GM21529 (cell line): ENCODE results near the gene TRMT10B.

ENCODE experiments used
- ATAC-seq: cut with Tn5 transposase; IDR thresholded peaks from one replicate; pipeline ENCODE4 v1.9.1; 2021; ENCODE audit not compliant: unreplicated experiment

The TRMT10B gene, protein sequence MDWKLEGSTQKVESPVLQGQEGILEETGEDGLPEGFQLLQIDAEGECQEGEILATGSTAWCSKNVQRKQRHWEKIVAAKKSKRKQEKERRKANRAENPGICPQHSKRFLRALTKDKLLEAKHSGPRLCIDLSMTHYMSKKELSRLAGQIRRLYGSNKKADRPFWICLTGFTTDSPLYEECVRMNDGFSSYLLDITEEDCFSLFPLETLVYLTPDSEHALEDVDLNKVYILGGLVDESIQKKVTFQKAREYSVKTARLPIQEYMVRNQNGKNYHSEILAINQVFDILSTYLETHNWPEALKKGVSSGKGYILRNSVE

DNA sequence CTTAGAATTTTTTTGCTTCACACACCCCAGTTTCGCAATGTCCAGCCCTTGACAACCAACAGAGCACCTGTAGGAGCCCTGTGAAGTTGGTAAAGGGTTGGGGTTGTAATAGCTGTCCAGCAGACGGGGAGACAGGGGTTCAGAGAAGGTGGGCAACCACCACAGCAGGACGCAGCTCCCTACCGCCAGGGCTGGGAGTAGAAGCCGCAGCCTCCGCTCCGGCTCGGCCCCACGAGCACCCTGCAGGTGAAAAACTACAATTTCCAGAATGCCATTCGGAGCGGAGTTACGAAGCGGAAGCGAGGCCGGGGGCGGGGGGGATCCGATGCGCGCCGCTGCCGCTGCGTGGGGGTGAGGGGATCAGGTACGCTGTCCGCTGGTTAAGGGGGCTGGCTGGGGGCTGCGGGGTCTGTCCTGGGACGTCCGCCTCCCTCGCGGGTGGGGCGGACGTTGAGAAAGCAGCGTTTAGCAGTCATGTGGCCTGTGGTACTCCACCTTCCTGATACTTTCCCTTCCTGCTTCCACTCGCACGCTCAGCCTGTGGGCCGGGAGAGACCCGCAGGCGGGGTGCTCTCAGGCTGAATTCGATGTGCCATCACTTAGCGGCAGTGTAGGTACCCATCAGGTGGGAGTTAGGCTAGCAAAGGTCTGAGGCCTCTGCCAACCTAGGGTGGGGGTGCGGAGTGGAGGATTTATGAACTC lies at the start of gene TRMT10B:
Gene TRMT10B (plus strand): TSS at position 317 of the 702 bp plus-strand sequence. CDS start 8,127 bp downstream, outside the sequence.
- peak; percentile 85 for ATAC-seq

DNA sequence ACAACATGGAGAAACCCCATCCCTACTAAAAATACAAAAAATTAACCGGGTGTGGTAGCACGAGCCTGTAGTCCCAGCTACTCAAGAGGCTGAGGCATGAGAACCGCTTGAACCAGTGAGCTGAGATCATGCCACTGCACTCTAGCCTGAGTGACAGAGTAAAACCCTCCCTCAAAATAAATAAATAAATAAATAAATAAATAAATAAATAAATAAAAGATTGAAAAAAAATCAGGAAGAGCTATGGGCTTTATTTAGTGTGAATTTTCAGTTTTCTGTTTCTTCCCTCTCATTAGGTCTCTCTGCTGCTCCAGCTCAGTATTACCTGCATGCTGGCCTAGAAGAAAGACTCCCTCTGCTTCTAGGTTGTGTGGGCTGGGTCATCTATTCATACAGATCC lies 47.8 kb upstream of the TRMT10B start:
- no peak for ATAC-seq

DNA sequence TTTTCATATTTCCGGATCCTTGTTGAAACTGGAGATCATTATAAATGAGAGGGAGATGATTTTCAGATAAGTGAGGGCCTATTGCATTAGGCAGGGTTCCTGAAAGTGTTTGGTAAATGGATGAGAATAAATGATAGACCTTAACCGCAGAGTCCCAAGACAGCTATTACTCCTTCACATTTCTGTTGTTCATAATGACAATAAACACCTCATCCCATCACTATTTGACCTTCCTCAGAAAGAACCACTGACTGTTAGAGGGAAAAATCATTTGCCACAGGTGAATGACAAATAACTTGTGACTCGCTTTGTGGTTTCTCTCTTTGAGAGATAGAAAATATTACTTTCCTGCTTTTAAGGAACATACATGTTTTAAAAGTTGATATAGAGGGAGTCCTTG lies 47.3 kb upstream of the TRMT10B start:
- no peak for ATAC-seq

DNA sequence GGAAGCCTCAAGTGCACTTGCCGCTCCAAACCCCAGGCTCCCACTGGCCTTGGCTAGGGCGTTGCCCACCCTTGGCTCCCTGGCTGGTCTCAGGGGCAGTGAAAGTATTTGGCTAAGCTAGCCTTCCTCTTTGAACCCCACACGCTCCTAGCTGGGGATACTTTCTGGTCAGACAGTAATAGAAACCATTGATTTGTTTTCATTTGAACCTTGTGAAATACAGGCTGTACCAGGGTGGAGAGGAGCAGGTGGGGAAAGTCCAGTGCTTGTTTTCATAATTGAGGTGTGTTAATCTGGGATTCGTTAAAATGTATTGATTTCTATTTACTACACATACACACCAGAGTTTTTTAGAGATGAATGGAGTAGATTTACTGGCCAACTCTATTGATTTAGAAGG lies 45.9 kb upstream of the TRMT10B start:
- no peak for ATAC-seq

DNA sequence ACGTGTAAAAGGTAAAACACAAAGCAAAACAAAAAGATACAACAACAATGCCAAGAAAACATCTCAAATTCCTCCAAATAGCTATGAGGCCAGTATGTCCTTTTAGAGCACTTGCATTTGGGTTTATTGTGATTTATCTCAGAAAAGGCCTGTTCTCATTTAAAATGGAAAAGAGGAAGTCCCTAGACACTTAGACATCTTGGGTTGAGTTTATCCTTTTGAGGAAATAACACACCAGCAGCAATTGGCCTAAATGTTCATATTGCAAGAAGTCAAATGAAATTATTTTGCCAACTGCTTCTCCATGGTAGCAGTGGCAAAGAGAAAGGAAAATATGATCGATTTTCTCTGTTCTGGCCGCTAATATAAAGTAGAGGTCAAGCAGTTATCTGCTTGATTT lies 43.6 kb upstream of the TRMT10B start:
- ATAC-seq: no peak

DNA sequence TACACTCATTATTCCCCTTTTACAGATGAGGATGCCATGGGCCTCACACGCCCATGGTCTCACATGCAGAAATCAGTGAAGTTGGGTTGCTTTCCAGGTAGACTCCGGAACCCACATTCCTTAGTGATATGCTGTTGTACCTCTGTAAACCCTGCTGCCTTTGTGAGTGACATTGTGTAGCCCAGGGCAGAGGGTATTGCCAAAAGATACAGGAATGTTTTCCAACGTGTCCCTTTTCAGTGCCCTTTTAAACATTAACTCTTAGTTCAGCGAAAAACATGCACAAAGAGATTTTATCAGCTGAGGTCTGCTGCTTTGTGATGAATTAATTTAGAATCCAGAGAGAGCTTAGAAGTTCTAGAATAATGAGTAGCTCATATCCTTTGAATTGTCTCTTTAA lies 38.3 kb upstream of the TRMT10B start:
- ATAC-seq: no peak

DNA sequence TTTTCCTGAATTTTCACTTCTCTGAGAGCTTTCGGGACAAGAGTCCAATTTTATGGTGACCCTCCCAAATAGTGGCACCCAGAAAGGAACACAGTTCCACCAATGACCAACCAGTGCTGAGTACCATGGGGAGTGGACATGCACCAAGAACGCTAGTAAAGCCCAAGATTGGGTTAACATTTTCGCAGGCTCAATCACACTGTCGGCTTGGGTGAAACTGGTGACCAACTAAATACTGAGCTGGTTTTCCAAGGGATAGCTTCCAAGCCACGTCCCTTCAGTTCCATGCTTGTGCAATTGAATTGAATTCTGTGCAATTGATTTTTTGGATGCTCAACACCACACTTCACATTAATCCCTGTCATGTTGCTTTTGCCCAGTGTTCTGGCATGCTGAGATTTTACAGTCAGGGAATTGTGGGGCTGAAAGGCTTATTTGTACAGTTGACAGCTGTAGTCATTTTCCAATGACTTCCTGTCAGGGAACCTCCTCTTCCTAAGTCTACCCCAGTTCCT lies 37.6 kb upstream of the TRMT10B start:
- no peak for ATAC-seq

DNA sequence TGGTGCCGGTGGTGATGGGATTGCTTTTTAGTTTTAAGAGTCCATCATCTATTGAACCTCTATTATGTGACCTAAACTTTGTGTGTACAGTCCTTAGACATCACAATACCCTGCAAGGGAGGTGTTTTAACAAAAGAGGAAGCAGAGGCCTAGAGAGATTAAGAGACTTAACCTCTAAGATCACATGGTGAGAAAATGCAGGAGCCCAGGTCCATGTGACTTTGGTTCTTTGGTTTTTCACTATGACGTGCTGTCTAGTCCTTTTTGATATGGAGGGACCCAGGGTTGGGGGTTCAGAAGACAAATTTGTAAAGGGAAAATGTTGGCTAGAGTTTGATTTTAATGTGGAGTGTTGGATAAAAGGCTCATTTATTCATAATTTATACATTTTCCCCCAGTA lies 34.1 kb upstream of the TRMT10B start:
- ATAC-seq: no peak

DNA sequence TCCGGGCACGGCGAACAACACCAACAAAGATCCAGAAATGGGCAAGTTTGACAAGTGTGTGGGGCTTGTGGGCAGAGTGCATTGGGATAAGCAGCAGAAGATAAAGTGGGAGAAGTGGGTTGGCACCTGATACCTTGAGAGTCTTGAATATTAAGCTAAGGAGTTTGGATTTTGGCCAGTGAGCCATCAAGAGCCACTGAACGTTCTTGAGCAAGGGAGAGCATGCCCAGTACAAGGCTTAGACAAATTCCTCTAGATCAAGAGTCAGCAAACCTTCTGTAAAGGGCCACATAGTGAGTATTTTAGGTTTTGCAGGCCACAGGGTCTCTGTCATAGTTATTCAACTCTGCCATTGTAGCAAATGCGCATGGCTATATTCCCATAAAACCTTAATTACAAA lies 26.6 kb upstream of the TRMT10B start:
- no peak for ATAC-seq

DNA sequence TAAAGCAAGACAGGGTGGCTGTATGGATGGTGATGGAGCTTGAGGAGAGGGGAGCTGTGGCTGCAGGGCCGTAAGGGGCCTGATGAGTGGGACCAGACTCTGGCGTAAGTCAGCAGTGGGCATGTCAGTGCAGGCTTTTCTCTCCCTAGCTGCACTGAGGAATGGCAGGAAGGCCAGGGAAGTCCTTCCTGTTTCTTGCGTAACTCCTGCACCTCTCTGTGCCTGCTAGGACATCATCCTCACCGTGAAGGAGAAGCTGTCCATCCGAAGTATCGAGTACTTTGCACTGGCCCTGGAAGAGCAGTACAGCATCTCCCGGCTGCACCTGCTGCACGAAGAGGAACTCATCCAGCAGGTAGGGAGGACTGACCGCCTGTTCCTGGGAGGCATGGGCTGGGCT lies 24.1 kb upstream of the TRMT10B start:
- no peak for ATAC-seq

DNA sequence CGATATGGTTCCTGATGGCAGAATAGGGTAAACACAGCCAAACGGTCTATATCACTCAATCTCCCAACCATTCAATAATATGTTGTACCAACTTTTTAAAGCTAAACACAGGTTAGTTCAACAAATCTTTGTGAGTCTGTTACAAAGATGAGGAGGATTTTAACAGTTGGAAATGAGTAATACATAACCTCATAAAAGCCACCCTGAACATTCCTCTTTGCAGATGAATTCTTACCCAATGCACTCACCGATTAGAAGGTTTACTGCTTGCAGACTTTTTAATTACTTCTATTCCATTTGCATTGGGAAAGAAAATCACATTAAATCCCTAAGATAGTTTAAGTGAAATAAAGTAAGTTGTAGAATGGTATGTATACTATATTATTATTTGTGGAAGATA lies 23.3 kb upstream of the TRMT10B start:
- ATAC-seq: no peak

DNA sequence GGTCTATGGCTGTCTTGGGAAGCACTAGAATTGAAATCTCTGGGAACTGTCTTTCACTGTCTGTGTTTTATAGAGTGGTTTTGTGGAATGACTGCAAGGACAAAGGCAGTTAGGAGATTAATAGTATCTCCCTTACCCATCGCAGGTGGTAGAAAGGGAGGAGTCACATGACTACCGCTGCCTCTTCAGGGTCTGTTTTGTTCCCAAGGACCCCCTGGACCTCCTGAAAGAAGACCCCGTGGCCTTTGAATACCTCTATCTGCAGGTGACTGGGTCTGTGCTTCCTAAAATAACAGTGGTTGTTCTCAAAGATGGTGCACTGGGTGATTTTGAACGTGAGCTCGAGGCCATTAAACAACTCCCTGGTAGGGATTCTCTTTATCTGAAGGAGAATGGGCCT lies 22.8 kb upstream of the TRMT10B start:
- ATAC-seq: no peak

DNA sequence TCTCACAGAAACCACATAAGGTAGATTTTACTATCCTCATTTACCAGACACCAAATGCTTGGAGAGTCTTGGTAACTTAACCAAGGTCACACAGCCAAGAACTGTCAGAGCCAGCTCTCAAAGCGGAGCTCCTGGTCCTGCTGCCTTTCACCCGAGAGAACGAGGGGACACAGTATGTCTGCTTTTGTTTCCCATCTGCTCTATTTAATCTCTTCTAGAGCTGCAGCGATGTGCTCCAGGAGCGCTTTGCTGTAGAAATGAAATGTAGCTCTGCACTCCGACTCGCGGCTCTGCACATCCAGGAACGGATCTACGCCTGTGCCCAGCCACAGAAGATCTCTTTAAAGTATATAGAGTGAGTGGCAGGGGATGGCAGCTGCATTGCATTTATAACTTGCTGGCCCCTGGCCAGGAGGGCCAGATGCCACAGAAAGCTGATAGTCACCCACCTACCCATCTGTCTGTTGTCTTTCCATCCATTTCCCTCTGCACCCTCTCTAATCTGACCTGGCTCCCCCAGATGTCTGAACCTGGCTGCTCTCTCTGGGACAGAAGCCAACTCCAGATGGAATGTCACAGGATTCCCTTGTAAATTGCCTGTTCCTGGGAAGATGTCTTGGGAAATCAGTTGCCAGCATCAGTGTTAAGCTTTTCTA lies 21.4 kb upstream of the TRMT10B start:
- ATAC-seq: no peak

DNA sequence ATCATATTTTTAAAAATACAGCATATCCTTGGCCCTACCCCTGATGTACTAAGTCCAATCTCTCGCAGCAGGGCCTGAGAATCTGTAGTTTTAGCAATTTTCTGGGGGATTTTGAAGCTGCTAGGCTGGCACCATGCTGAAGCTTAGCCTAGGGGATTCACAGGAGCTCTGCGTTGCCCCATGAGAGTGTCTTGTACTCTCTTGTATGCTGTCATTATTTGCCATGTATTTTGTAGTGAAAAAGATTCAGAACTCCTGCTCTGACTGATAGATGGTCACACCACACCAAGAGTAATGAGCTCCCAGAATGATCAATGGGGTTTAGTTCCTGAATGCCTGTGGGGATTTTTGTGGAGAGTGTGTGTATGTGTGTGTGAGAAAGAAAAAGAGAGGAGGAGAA lies 20.7 kb upstream of the TRMT10B start:
- ATAC-seq: no peak

DNA sequence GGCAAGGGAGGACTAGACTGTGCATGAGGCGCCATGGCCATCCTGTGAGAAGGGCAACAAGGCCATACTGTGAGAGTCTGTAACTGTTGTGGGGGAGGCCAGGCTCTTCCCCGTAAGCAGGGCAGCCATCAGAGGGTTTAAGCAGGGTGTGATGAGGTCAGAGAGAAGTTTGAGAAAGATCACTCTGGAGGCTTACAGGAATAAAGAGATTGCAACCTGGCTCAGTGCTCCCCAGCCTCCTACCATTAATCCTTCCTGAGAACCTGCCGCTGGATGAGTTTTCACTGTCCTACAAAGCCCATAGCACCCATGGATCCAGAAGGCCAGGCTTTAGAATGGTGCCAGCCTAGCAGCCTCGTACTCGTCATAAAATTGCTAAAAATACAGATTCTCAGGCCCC lies 14.4 kb upstream of the TRMT10B start:
- no peak for ATAC-seq

DNA sequence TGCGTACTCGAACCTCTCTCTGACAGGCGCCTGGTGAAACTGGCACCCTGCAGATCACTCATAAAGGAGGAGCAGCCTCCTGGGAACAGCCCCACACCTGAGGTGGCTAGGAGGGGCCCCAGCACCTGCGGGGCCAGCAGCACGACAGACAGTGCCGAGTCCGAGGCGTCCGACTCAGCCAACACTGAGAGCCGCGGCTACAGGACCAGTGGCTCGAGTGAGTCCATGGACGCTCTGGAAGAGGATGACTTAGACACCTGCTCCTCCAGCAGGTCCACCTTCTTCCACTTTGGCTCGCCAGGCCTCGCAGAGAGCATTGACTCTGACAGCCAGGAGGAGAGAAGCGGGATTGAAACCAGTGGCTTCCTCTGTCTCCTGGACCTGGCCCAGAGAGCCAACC lies 13.5 kb upstream of the TRMT10B start:
- ATAC-seq: no peak

DNA sequence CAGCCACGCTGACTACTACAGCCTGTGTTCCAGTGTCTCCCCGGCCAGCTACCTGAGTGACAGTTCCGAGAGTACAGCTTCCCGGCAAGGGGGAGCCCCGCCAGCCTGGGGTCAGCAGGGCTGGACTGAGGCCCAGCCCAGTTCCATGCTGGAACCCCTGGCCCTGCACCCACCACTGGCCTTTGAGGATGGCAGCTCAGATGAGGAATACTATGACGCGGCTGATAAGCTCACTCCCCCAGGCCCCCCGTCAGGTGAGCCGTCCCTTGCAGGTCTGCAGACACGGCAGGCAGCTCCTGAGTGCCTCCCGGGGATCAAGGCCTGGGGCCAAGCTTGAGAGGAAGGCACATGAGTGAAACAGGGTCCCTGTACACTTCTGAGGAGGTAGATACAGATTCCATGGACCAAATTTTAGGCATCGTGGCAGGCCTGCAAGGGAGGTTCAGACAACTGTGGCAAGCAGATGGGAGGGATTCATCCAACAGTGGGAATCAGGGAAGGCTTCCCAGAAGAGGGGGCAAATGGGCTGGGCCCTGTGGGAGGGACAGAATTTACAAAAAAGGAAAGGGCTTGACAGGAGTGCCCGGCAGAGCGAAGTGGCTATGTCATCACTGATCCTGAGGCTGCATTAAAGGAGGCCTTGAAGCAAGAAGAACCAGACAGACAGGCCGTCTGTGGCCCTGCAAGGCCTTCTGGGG lies 12.8 kb upstream of the TRMT10B start:
- no peak for ATAC-seq

DNA sequence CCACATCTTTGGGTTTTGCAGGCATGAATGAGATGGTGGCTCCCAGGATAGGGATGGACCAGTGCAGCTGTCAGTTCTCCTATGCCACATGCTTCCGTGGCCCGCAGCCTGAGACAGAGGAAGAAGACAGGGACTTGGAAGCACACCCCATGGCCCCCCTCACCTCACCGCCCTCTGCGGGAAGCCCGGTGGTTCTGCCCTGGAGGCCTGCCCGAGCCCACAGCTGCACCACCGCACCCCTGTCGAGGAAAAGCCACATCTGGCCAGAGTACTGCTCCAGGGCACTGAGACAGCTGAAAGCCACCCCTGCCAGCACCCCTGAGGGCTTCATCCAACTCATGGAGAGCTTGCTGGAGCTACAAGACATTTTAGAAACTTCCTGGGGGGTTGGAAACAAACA lies 7.6 kb upstream of the TRMT10B start:
- ATAC-seq: no peak

DNA sequence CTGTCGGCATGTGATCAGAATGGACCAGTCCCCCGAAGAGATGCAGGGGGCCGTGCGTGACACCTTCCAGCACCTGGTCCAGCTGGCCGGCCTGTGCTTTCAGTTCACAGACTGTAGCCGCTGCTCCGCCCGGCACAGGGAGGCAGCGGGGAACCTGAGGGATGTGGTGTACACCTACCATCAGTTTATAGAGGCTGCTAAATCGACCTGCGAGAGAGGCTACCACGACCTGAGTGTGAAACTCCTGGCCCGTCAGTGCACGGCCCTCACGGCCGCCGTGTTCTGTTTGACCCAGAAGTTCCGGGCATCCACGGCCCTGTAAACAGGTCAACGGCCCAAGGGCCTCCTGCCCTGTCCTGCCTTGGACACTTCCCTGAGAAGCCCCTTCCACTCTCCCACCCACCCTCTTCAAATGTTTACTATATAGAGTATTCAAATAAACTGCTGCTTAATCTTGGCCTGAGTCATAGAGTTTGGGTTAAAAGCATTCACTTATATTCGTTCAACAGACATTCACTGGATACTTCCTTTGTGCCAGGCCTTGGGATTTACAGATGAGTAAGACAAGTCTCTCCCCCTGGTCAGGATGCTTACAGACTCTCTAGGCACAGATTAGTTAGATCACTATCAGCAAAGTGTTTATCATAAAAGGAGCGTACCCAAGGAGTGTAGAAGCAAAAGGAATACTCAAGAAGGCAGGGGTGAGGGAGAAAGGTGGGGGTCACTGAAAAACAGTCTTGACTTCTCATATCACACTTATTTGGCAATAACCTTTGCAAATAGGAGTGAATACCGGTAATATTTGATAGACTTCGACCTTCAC lies 6.9 kb upstream of the TRMT10B start:
- no peak for ATAC-seq

DNA sequence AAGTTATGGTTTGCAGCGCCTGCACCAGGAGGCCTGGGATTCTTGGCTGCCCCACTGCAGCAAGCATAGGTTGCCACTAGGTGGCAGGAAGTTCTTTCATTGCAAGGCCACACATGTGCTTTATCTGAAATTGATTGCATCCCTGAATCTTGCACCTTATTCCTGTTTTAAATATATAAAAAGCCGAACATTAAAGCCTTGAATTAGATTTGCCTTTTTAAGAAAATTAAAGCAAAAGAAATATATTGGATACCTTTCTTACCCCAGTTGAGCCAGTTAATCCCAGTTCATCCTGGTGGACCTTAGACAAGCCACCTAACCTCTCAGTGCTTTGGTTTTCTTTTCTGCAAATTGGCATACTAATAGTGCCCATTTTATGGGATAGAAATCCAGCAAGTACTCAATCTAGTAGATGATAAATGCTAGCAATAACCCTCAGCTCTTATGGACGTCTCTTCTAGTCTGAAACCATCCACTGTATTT lies 6.3 kb upstream of the TRMT10B start:
- ATAC-seq: peak; percentile 74
